GM23338 (cell line): ENCODE data around the gene NTPCR. TPM values are rescaled to one million over a fixed set of nuclear protein-coding genes. Genes with fewer than 3 reads are reported as not detected.

Source experiments
- ATAC-seq: fragments of 200-7000 bp; cut with Tn5 transposase; 3 replicates; pipeline ENCODE4 v1.9.1; 2020
- DNase-seq: peaks from one replicate; pipeline ENCODE4 v3.0.0-alpha.2; 2015; ENCODE audit warnings: low spot score
- H2AFZ ChIP-seq: fragments of 200-600 bp; sonication (generic); 2 replicates; pipeline ENCODE4 v1.8.0; 2016; ENCODE audit warnings: antibody characterized with exemption, mild to moderate bottlenecking, moderate library complexity
- H3F3A ChIP-seq: fragments of 200-600 bp; sonication (generic); replicated peaks from 2 replicates; pipeline ENCODE4 v1.8.0; 2017; ENCODE audit warnings: antibody characterized with exemption, mixed run types, low read depth
- H3K27ac ChIP-seq: fragments of 200-600 bp; sonication (generic); 2 replicates; pipeline ENCODE4 v1.6.1; 2016; ENCODE audit warnings: low read depth
- H3K27me3 ChIP-seq: fragments of 200-600 bp; sonication (generic); 2 replicates; pipeline ENCODE4 v1.8.0; 2016; ENCODE audit warnings: mild to moderate bottlenecking, mixed run types, moderate library complexity; ENCODE audit not compliant: insufficient read depth
- H3K36me3 ChIP-seq: fragments of 200-600 bp; sonication (generic); 2 replicates; pipeline ENCODE4 v1.8.0; 2016; ENCODE audit warnings: mild to moderate bottlenecking; ENCODE audit not compliant: insufficient read depth
- H3K4me1 ChIP-seq: fragments of 200-600 bp; sonication (generic); 2 replicates; pipeline ENCODE4 v1.8.0; 2016; ENCODE audit warnings: mild to moderate bottlenecking, moderate library complexity; ENCODE audit not compliant: insufficient read depth
- H3K4me2 ChIP-seq: fragments of 200-600 bp; sonication (generic); 2 replicates; pipeline ENCODE4 v1.7.1; 2017; ENCODE audit warnings: mixed run types
- H3K4me3 ChIP-seq: fragments of 200-600 bp; sonication (generic); 2 replicates; pipeline ENCODE4 v1.6.1; 2016; ENCODE audit warnings: mixed run types
- H3K79me2 ChIP-seq: fragments of 200-600 bp; sonication (generic); replicated peaks from 2 replicates; pipeline ENCODE4 v1.8.0; 2017; ENCODE audit warnings: mild to moderate bottlenecking; ENCODE audit not compliant: insufficient read depth
- H3K9me2 ChIP-seq: fragments of 200-600 bp; sonication (generic); 2 replicates; pipeline ENCODE4 v1.8.0; 2017; ENCODE audit not compliant: insufficient read depth
- H4K20me1 ChIP-seq: fragments of 200-600 bp; sonication (generic); replicated peaks from 2 replicates; pipeline ENCODE4 v1.8.0; 2017; ENCODE audit warnings: mild to moderate bottlenecking; ENCODE audit not compliant: insufficient read depth
- H3K27ac Mint-ChIP-seq: 2 replicates; pipeline ENCODE4 v1.8.0; 2020; ENCODE audit warnings: inconsistent platforms, mild to moderate bottlenecking, moderate library complexity, mixed read lengths
- H3K27me3 Mint-ChIP-seq: 3 replicates; pipeline ENCODE4 v1.8.0; 2022; ENCODE audit warnings: low read depth, mild to moderate bottlenecking, moderate library complexity, mixed read lengths, inconsistent platforms; ENCODE audit not compliant: insufficient read depth, poor library complexity
- H3K36me3 Mint-ChIP-seq: 3 replicates; pipeline ENCODE4 v1.8.0; 2021; ENCODE audit warnings: low read depth, mild to moderate bottlenecking, inconsistent platforms, moderate library complexity, mixed read lengths
- H3K4me1 Mint-ChIP-seq: 3 replicates; pipeline ENCODE4 v1.8.0; 2020; ENCODE audit warnings: mild to moderate bottlenecking, inconsistent platforms, mixed read lengths
- H3K4me3 Mint-ChIP-seq: 3 replicates; pipeline ENCODE4 v1.8.0; 2021; ENCODE audit warnings: moderate library complexity, mild to moderate bottlenecking, inconsistent platforms, mixed read lengths
- H3K9me3 Mint-ChIP-seq: 3 replicates; pipeline ENCODE4 v1.8.0; 2020; ENCODE audit warnings: moderate library complexity, mild to moderate bottlenecking, inconsistent platforms, mixed read lengths
- CREB1 ChIP-seq: fragments of 250-450 bp; sonication (Bioruptor Pico); IDR thresholded peaks from 2 replicates; pipeline ENCODE4 v1.5.0; 2020; ENCODE audit warnings: low read depth, mild to moderate bottlenecking, moderate library complexity
- CTCF ChIP-seq, 2 experiments: fragments of 200-600 bp in 1 of 2; sonication (generic) in 1 of 2; conservative IDR thresholded peaks; 2 replicates each; pipeline versions ENCODE4 v1.5.1 to v1.6.1; 2016 to 2017; ENCODE audit warnings: antibody characterized with exemption in 2 of 2, low read depth in 2 of 2, mild to moderate bottlenecking in 2 of 2, moderate library complexity in 1 of 2
- ETS1 ChIP-seq: IDR thresholded peaks from 2 replicates; pipeline ENCODE4 v1.6.1; 2016; ENCODE audit warnings: antibody characterized with exemption
- EZH2 ChIP-seq: fragments of 200-600 bp; sonication (generic); IDR thresholded peaks from one replicate; pipeline ENCODE4 v1.8.0; 2017; ENCODE audit warnings: antibody characterized with exemption, mild to moderate bottlenecking, low read depth; ENCODE audit not compliant: unreplicated experiment
- EZH2phosphoT487 ChIP-seq: fragments of 200-600 bp; sonication (generic); IDR thresholded peaks from one replicate; pipeline ENCODE4 v1.8.1; 2018; ENCODE audit warnings: antibody characterized with exemption; ENCODE audit not compliant: unreplicated experiment
- JUNB ChIP-seq: IDR thresholded peaks from one replicate; pipeline ENCODE4 v1.6.1; 2016; ENCODE audit warnings: antibody characterized with exemption; ENCODE audit not compliant: unreplicated experiment
- NANOG ChIP-seq: IDR thresholded peaks from 2 replicates; pipeline ENCODE4 v1.6.1; 2016; ENCODE audit warnings: antibody characterized with exemption, borderline replicate concordance
- POLR2AphosphoS5 ChIP-seq: IDR thresholded peaks from 2 replicates; pipeline ENCODE4 v1.6.1; 2016; ENCODE audit warnings: antibody characterized with exemption, low read depth
- REST ChIP-seq: IDR thresholded peaks from one replicate; pipeline ENCODE4 v1.6.1; 2018; ENCODE audit warnings: antibody characterized with exemption; ENCODE audit not compliant: unreplicated experiment
- STAT1 ChIP-seq: IDR thresholded peaks from one replicate; pipeline ENCODE4 v1.6.1; 2016; ENCODE audit warnings: antibody characterized with exemption; ENCODE audit not compliant: unreplicated experiment
- ZNF114 ChIP-seq: fragments of 250-450 bp; sonication (Bioruptor Pico); IDR thresholded peaks from 2 replicates; pipeline ENCODE4 v1.5.0; 2020; ENCODE audit warnings: mild to moderate bottlenecking, moderate library complexity
- ZNF331 ChIP-seq: fragments of 250-450 bp; sonication (Bioruptor Pico); IDR thresholded peaks from 2 replicates; pipeline ENCODE4 v1.5.0; 2020; ENCODE audit warnings: low read depth, mild to moderate bottlenecking, moderate library complexity
- polyA plus RNA-seq: library from polyadenylated mRNA; unstranded; fragments of >200 nt; fragmentation: Nextera tagmentation; extraction: Ambion mirVana; gene quantifications from 2 replicates; pipeline ENCODE4 v1.2.1, GENCODE V29; 2016
- total RNA-seq: library from RNA; depleted of rRNA; stranded (reverse); fragments of >200 nt; shearing (Covaris generic); gene quantifications from 2 replicates; pipeline ENCODE4 v1.2.3, GENCODE V29; 2014

The NTPCR gene
- total and polyA plus RNA-seq, 2 experiments from 2014 or later: 64.1 to 150 TPM

GRCh38 chr1:232962761-232963745, 12.6 kb downstream of the NTPCR start:
- Mint-ChIP-seq H3K4me1 (no peaks in the 10 kb centered on the region), H3K27me3 (peaks cover 2% of the 10 kb centered on the region), H3K4me3 (no peak overlapping the region), H3K9me3 (peaks cover 6% of the 10 kb centered on the region), H3K36me3 (peaks cover 35% of the 10 kb centered on the region), H3K27ac (peak overlapping the region; percentile 68)
- Histone ChIP-seq H3K4me3 (no peak overlapping the region), H3F3A (no peaks in the 10 kb centered on the region), H3K4me1 (no peaks in the 10 kb centered on the region; the same call in 1 of the 2 replicates), H3K27me3 (no peaks in the 10 kb centered on the region), H3K79me2 (peaks cover 62% of the 10 kb centered on the region), H3K9me2 (no peaks in the 10 kb centered on the region), H2AFZ (no peak overlapping the region), H4K20me1 (peaks cover 20% of the 10 kb centered on the region; the same call in 1 of the 2 replicates), H3K27ac (no peak overlapping the region), H3K36me3 (peaks cover 26% of the 10 kb centered on the region), H3K4me2 (no peak overlapping the region)
- DNase-seq: peak; percentile 29
- no peak for ATAC-seq
- no peak for TF ChIP-seq CREB1 (CRISPR knock-in tag)

- Histone ChIP-seq H3K79me2 (peaks cover 53% of the 10 kb centered on the region), H3K4me2 (no peak overlapping the region), H3K4me3 (no peak overlapping the region), H3K27me3 (no peaks in the 10 kb centered on the region), H3K4me1 (no peaks in the 10 kb centered on the region; the same call in 1 of the 2 replicates), H3K9me2 (no peaks in the 10 kb centered on the region), H3K27ac (no peak overlapping the region), H3F3A (no peaks in the 10 kb centered on the region), H2AFZ (no peak overlapping the region), H4K20me1 (peaks cover 23% of the 10 kb centered on the region; the same call in 1 of the 2 replicates), H3K36me3 (peaks cover 19% of the 10 kb centered on the region)
- Mint-ChIP-seq H3K27me3 (peaks cover 2% of the 10 kb centered on the region), H3K4me1 (no peaks in the 10 kb centered on the region), H3K9me3 (no peaks in the 10 kb centered on the region), H3K27ac (no peak overlapping the region), H3K36me3 (peaks cover 28% of the 10 kb centered on the region), H3K4me3 (no peak overlapping the region)
- DNase-seq (no peak), ATAC-seq (no peak)
- no peak for TF ChIP-seq ZNF114 (CRISPR knock-in tag)
- TF ChIP-seq EZH2: no peak
- TF ChIP-seq REST: no peak
- no peak for TF ChIP-seq CREB1 (CRISPR knock-in tag)
- no peak for TF ChIP-seq STAT1
- TF ChIP-seq POLR2AphosphoS5: no peak
- TF ChIP-seq JUNB: no peak
- TF ChIP-seq CTCF (conservative IDR thresholded peaks at IDR 0.05; ENCODE audit: low read depth in 2 of 2): no peak
- TF ChIP-seq EZH2phosphoT487: no peak
- TF ChIP-seq NANOG: no peak
- no peak for TF ChIP-seq ZNF331 (CRISPR knock-in tag)
- no peak for TF ChIP-seq ETS1
Measured at GRCh38 chr1:232964601-232965000, 14.2 kb downstream of the NTPCR start.
